HG03571 (cell line): ENCODE data around the gene KIFAP3.
"Not testable (repeated sequence)": the region's sequence is repeated elsewhere in the genome, so short reads cannot be mapped to it uniquely, and the experiment has no call there.

Source experiments
- ATAC-seq: cut with Tn5 transposase; IDR thresholded peaks from one replicate; pipeline ENCODE4 v1.9.1; 2021; ENCODE audit not compliant: unreplicated experiment

The KIFAP3 gene

GRCh38 chr1:170064821-170065220, 9.7 kb downstream of the KIFAP3 start:
- ATAC-seq = no peak

- ATAC-seq = no peak
Measured at GRCh38 chr1:170063109-170063826, 11.2 kb downstream of the KIFAP3 start.

DNA sequence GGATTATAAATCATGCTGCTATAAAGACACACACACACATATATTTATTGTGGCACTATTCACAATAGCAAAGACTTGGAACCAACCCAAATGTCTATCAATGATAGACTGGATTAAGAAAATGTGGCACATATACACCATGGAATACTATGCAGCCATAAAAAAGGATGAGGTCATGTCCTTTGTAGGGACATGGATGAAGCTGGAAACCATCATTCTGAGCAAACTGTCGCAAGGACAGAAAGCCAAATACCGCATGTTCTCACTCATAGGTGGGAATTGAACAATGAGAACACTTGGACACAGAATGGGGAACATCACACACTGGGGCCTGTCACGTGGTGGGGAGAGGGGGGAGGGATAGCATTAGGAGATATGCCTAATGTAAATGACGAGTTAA, 12.8 kb downstream of the KIFAP3 start:
- not testable (repeated sequence) for ATAC-seq

GRCh38 chr1:170060015-170060520, 14.4 kb downstream of the KIFAP3 start:
- not testable (repeated sequence) for ATAC-seq

GRCh38 chr1:170049176-170049800, 25.2 kb downstream of the KIFAP3 start:
- no peak for ATAC-seq

DNA sequence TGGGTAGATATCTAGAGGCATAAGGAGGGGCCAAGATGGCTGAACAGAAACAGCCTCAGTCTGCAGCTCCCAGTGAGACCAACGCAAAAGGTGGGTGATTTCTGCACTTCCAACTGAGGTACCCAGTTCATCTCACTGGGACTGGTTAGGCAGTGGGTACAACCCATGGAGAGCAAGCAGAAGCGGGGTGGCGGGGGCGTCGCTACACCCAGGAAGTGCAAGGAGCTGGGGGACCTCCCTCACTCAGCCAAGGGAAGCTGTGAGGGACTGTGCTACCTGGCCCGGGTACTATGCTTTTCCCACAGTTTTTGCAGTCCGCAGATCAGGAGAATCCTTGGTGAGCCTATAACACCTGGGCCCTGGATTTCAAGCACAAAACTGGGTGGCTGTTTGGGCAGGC, 26.0 kb downstream of the KIFAP3 start:
- no peak for ATAC-seq

DNA sequence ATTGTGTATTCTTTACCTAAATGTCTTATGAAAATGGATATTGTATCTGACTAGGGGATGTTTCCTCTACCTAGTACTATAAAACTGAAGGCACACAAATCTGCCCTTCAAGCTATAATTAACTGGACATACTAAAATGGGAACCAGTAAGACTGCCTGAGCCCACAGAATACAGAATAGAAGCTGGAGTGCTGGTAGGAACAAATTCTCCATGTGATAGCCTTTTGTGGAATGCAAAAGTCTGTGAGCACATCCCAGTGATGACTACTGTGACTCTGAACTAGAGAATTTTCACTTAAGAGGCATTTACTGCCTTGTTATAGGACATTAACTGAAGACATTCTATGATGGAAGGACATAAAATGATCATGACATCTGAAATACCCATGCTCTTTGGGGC, 30.3 kb downstream of the KIFAP3 start:
- ATAC-seq = no peak

DNA sequence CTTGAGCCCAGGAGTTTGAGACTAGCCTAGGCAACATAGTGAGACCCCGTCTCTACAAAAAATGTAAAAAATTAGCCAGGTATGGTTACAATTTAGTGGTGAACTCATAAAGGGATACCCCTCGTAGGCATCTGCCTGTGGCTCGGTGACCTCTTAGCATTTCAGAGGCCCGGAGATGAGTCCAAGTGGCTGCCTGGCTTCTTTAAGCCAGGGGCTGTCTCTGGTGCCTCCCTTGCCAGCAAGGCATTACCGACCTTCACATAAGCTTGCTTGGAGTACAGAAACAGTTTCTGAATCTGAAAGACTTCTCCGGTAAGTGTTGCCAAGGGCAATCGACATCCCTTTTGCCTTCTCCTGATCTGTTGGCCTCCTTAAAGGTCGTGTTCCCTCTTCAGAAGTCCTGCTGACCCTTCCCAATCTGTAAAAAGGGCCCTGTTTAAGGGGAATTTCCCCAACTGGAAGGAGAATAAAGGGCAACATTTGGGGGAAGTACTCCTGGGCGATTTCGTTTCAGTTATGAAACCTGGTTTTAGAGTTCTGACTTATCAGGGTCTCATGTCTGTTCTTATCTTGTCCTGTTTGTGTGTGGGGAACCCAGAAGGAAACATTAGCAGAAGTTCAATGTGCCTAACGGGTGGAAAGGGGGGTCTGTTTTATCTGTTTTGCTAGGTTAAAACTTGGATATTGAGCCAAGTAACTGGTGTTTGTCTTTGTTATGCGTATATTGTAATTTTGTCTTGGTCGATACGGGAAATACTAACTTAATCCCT, 32.9 kb downstream of the KIFAP3 start:
- no peak for ATAC-seq

DNA sequence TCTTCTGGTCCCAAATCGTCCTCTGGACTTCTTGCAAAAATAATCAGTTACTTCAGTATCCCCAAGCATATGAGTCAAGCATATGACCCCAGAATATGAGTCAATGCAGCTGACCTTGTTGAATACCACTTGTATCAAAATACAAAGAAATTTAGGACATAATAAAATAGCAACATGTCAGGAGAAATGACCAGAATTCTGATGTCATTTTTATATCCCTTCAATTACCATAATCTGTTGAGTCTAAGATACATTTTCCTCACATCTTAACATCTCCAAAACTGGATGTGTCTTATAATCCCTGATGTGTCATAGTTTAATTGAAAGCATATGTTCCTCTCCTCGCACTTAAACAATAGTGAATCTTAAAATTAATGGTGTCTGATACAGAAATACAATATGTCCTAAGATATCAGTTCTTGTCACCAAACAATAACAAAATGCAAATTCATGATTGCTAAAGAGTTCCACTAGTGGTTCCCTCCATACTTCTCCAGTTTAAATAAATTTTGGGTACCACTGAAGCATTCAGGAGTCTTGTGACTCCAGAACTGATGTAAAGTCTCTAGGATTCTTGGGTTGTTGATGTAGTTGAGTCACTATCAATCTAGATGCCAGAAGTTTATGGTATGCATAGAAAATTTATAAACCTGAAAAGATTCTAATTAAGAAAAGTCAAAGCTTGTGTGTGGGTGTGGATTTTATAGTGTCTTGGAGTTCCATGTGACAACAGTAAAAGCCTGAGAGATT, 41.8 kb downstream of the KIFAP3 start:
- no peak for ATAC-seq

GRCh38 chr1:170030212-170030611, 44.3 kb downstream of the KIFAP3 start:
- no peak for ATAC-seq

- ATAC-seq = no peak
Measured at GRCh38 chr1:170027760-170028159, 46.7 kb downstream of the KIFAP3 start.

DNA sequence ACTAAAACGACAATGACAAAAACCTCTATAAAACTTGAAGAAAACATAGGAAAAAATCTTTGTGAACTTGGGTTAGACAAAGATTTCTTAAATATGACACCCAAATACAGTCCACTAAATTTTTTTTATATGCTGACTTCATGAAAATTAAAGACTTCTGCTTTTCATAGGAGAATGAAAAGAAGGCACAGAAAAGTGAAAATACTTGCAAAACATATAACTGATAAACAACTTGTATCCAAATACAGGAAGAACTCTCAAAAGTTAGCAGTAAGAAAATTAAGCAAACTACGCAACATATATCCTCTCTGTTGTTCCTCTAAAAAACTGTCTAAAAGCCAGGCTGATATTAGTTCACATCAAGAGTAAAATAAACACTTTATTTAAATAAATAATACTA, 53.6 kb downstream of the KIFAP3 start:
- ATAC-seq = no peak

GRCh38 chr1:170017478-170017877, 57.0 kb downstream of the KIFAP3 start:
- no peak for ATAC-seq

DNA sequence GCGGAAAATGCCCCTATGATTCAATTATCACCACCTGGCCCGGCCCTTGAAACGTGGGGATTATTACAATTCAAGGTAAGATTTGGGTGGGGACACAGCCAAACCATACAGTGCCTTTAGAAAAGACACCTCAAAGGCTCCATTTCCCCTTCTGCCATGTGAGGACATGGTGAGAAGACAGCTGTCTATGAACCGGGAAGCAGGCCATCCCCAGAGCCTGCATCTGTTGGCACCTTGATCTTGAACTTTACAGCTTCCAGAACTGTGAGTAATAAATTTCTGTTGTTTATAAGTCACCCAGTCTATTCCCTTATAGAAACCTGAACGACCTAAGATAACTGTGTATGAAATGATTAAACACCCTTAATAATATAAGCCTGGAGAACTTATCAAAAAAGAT, 61.6 kb downstream of the KIFAP3 start:
- ATAC-seq = no peak

GRCh38 chr1:170010443-170010842, 64.1 kb downstream of the KIFAP3 start:
- no peak for ATAC-seq

DNA sequence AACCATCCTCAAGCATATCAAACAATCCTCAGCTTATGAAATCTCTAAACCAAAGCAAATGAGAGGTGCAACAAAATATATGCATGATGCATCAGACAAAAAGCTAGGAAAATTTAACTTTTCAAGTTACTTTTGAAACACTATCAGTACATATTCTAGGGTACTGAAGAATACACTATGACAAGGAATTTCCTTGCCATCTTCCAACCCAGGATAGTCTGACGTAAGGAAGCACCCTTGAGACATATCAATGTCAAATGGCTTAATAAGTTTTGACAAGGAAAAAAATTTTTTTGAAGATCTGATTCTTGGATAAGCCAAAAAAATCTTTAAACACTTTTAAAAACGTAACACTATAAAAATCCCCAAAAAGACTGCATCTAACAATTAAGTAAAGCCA, 64.9 kb downstream of the KIFAP3 start:
- no peak for ATAC-seq

GRCh38 chr1:170008745-170009144, 65.8 kb downstream of the KIFAP3 start:
- not testable (repeated sequence) for ATAC-seq

DNA sequence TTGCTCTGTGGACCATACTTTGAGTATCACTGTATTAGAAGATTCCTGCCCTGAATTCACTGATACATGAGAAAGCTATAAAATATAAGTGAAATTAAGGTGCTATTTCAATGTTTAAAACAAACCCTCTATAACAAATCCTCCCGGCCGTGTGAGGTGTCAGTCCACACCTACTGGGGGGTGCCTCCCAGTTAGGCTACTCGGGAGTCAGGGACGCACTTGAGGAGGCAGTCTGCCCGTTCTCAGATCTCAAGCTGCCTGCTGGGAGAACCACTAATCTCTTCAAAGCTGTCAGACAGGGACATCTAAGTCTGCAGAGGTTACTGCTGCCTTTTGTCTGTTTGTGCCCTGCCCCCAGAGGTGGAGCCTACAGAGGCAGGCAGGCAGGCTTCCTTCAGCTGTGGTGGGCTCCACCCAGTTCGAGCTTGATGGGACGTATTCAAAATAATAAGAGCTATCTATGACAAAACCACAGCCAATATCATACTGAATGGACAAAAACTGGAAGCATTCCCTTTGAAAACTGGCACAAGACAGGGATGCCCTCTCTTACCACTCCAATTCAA, 71.1 kb downstream of the KIFAP3 start:
- not testable (repeated sequence) for ATAC-seq

- no peak for ATAC-seq
Measured at GRCh38 chr1:170001266-170001665, 73.2 kb downstream of the KIFAP3 start.

- ATAC-seq = no peak
Measured at GRCh38 chr1:169999761-170000160, 74.7 kb downstream of the KIFAP3 start.

- no peak for ATAC-seq
Measured at GRCh38 chr1:169999331-169999741, 75.2 kb downstream of the KIFAP3 start.
